GM18867 (cell line): ENCODE data around the gene GCNT1.
"Not testable (repeated sequence)": the region's sequence is repeated elsewhere in the genome, so short reads cannot be mapped to it uniquely, and the experiment has no call there.

Source experiments
- ATAC-seq: cut with Tn5 transposase; IDR thresholded peaks from one replicate; pipeline ENCODE4 v1.9.1; 2021; ENCODE audit warnings: mild to moderate bottlenecking, moderate library complexity; ENCODE audit not compliant: unreplicated experiment

The GCNT1 gene

DNA sequence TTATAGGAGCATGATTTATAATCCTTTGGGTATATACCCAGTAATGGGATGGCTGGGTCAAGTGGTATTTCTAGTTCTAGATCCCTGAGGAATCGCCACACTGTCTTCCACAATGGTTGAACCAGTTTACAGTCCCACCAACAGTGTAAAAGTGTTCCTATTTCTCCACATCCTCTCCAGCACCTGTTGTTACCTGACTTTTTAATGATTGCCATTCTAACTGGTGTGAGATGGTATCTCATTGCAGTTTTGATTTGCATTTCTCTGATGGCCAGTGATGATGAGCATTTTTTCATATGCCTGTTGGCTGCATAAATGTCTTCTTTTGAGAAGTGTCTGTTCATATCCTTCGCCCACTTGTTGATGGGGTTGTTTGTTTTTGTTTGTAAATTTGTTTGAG is 20.4 kb downstream of the GCNT1 start:
- ATAC-seq = not testable (repeated sequence)

DNA sequence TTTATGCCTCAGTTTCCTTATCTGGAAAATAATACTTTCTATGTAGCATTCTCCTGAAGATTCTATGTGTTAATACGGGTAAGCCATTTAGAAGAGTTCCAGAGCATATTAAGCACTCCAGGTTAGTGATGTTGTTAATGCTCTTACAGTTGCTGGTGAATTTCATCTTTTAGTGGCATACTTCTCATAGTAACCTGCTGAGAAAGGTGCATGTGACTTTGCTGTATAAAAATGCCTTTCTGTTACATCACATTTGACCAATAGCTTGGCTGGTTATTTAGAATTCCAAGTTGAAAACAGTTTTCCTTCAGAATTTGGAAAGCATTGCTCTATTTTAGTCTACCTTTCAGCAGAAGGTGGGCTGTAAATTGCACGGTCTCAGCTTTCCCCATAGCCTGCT is 27.2 kb downstream of the GCNT1 start:
- no peak for ATAC-seq

DNA sequence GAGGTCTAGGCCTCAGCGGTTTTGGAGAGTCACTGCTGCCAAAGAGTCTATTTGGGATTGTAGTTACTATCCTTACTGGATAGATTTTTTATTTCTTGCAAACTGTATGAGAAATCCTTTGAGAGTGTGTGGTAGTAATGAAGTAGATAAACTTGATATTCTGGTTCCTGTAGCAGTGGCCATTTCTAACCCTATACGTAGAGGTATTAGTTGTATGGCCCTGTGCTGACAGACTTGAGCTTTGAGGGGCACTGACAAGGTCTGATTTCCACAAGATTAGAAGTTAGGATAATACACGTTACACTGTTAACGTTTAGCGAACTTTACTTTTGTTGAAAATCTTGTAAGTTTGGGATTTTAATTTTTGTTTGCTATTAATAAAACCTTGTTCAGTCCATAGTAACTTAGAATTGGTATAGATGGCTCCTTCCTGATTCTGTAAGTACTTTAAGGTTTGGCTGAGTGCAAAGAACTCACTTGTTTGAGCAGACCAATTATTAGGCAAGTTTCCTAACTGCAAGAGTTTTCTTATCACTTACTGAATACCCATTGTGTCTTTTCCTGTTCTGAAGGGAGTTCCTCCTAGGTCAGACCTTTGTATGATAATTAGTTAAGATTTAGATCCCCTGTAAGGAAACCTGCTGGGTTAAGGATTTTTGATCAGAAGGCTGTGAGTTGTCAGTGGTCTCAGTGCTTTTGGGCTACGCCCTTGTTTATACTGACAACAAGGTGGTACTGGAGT is 31.4 kb downstream of the GCNT1 start:
- ATAC-seq = no peak

DNA sequence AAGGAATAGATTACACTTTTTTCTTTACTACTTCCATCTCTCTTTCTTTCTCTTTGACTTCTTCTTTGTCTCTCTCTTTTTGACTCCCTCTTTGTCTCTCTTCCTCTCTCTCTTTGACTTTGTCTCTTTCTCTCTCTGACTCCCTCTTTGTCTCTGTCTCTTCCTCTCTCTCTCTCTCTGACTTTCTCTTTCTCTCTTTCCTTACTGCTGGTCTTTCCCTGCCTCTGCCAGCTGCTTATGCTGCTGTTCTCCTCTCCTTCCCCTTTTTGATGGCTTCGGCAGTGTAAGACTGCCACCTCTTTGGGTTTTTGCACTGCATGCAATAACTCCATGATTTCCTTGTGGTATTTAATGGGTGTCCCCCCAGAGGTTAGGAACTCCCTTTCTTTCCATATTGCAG is 32.1 kb downstream of the GCNT1 start:
- ATAC-seq = not testable (repeated sequence)

DNA sequence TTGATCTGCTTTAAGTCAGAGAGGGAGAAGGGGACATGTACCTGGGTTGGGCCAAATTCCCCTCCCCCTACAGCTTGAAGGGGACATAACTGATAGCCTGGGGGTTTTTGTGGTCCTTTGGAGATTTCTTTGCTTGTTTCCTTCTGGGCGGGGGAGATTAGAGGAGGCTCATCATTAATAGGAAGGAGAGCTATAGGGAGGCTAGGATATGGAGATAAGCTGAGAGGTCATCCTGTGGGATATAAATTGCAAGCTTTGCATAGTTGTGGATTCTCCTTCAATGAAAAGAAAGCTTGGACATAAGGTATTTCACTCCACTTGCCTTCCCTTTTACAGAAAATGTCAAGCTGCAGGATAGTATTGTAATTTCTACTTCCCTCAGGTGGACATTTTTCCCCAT is 34.5 kb downstream of the GCNT1 start:
- ATAC-seq = not testable (repeated sequence)

DNA sequence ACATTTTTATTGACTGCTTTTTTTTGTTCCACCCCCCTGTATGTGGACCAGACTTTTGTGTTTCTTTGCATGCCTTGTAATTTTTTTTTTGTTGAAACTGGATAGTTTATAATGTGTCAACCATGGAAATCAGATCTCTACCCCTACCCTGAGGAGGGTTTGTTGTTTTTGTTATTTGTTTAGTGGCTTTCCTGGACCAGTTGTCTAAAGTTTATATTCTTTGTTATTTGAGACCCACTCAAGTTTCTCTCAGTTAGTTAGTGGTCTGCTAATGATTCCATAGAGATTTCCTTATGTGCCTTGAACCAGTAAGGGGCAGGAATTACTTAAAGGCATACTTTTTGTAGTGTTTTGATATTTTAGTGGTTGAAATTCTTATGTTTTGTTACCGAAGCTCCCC is 41.1 kb downstream of the GCNT1 start:
- ATAC-seq = no peak

DNA sequence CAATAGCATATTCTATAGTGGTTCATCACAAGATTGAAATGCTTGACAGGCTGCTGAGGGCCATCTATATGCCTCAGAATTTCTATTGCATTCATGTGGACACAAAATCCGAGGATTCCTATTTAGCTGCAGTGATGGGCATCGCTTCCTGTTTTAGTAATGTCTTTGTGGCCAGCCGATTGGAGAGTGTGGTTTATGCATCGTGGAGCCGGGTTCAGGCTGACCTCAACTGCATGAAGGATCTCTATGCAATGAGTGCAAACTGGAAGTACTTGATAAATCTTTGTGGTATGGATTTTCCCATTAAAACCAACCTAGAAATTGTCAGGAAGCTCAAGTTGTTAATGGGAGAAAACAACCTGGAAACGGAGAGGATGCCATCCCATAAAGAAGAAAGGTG is 43.8 kb downstream of the GCNT1 start:
- ATAC-seq = no peak

DNA sequence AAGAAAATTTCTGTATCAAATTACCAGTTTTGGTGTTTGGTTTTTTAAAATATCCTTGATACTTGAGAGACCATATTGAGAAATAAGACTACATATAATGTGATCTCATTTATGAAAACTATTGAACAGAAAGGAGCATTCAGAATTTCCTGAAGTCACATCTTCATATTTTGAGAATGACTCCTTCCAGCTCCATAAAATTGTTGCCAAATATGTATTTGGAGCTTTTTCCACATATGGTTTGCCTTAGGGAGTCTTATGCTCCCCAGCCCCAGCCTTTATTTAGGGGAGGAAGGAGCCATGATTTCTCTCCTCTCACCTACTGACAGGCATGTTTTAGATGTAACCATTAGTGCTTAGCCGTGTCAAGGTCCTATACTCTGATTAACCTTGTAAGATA is 51.1 kb downstream of the GCNT1 start:
- ATAC-seq = no peak

DNA sequence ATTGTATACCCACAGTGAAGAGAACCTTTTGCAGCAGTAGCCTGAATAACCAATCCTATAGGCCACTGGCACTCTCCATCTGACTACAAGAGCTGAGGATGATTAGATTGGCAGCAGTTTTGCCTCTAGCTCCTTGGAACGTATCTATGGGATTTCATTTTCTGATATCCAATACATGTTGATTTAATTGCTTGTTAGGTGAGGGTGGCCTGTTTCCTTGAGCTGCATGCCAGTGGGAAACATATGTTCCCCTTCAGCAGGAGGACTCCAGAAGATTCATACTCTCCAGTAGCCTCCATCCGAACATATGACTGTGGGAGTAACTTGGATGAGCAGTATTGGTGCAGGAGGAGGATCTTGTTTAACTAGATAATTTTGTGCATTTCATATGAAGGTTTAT is 51.5 kb downstream of the GCNT1 start:
- no peak for ATAC-seq

DNA sequence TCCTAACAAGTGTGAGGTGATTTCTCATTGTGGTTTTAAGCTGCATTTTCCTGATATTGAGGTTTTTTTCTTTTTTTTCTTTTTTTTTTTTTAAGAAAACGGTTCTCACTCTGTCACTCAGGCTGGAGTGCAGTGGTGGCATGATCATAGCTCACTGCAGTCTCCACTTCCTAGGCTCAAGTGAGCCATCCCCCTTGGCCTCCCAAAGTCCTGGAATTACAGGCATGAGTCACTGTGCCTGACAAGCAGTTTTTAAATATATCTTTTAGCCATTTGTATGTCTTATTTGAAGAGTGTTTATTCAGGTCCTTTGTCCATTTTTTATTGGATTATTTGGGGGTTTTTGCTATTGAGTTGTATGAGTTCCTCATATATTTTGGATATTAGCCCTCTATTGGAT is 53.8 kb downstream of the GCNT1 start:
- no peak for ATAC-seq

DNA sequence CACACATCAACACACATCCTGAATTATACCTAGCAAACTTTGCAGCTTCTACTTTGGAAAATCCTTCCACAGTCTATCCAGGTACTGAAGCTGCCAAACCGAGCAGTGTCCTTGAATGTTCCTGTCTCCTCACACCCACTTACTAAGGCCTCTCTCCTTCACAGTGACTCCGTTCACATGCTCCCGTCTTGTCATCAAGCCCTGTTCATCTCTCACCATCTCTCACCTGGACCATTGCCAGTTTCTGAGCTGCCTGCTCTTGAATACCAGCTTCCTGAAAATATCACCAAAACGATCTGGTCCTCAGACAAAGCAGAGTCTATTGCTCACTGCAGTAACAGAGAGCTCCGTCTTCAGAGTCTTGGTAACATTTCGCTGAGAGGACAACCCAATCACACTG is 57.4 kb downstream of the GCNT1 start:
- peak; percentile 36 for ATAC-seq

DNA sequence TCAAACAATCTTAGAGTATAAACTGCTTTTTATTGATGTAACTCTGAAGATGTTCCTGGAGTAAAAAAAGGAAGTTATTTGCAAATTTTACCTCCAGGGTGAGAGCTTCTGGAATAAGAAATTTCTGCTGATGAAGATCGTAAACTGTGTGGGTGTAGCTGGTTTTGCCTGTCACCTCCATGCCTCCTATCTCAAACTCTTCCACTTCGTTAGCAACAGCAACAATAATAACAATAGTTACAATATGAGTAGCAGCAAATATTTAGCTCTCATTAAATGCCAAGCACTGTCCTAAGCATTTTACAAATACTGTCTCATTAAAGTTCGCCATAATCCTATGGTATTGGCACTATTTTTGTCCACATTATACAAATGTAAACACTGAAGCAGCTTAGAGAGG is 57.9 kb downstream of the GCNT1 start:
- peak; percentile 75 for ATAC-seq

DNA sequence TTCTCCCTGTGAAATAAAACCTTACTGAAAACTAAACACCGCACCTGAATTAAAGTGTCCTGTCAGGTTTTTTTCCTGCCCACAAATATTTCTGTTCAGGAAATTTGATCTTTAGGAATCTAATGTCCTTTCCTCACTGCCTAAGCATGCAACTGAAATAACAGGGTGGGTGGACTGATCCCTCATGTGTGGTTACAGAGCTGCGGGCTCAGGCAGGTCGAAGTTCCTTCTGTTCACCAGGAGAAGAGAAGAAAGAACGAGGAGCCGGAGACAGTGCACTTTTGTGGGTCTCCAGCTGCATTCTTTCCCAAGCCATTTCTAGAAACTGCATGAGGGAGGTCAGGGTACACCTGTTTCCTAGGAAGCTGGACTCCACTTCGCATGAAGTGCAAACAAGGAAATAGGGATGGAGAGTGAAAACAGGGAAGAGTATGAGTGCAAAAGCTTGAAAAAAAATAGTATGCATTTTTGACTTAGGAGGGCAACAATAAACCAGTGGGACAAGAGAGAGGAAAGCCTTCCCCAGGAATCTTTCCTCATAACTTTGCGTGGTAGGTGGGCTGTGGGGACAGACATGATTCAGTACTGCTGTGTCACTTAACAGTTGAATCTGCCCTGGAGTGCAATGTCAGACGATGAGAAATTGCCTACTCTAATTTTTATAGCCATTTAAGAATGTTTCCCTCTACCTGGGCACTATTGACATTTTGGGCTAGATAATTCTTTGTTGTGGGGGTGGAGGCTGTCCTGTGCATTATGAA is 60.3 kb downstream of the GCNT1 start:
- ATAC-seq = no peak

DNA sequence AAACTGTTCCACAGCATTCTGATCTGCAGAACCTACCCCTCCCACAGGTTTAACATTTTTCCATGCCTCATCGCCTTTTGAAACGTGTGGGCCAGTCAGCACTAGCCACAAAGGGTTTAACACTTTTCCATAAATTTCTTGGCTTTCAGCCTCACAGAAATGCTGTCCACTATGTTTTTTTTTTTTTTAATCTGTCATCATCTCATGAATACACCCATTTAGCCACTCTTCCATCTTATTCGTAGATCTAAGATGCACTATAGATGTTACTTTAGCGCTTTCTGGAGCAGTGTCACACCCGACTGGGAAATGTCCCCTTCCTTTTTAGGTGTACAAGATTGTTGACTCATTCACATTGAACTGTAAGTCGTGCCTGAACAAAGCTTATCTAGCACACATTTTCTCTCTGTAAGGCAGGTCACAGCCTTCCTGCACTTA is 62.3 kb downstream of the GCNT1 start:
- no peak for ATAC-seq

DNA sequence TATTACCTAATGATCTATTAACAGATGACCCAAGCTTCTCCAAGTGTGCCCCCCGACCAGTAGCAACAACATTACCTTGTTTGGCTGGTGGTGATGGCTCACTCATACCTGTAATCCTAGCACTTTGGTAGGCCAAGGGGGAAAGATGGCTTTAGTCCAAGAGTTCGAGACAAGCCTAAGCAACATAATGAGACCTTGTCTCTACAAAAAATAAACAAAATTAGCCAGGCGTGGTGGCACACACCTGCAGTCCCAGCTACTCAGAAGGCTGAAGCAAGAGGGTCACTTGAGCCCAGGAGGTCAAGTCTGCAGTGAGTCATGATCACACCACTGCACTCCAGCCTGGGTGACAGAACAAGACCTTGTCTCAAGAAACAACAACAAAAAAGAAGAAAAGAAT is 62.9 kb downstream of the GCNT1 start:
- no peak for ATAC-seq

DNA sequence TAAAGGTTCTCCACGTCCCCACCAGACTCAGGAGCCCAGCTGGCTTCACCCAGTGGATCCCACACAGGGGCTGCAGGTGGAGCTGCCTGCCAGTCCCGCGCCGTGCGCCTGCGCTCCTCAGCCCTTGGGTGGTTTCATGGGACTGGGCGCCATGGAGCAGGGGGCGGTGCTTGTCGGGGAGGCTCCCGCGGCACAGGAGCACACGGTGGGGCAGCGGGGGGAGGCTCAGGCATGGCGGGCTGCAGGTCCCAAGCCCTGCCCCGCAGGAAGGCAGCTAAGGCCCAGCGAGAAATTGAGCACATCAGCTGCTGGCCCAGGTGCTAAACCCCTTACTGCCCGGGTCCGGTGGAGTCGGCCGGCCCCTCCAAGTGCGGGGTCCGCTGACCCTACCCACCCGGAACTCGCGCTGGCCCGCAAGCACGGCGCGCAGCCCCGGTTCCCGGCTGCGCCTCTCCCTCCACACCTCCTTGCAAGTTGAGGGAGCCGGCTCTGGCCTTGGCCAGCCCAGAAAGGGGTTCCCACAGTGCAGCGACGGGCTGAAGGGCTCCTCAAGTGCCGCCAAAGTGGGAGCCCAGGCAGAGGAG is 64.7 kb downstream of the GCNT1 start:
- not testable (repeated sequence) for ATAC-seq

DNA sequence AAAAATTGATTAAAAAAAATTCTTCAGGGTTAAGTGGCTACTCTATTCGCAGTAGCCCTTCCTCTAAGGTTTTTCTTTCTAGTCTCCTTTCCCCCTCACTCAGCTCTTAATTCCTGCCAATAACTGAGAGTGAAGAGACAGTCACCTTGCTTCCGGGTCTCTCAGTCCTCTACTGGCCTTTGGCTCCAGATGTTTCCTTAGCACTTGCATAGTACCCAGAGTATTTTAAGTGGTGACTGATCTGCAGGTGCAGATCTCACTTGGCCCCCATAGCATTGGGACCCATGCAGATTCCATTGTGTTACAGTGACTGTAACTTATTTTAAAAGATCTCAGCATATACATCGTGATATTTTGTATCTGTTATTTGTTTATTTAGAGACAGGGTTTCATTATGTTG is 66.2 kb downstream of the GCNT1 start:
- no peak for ATAC-seq

DNA sequence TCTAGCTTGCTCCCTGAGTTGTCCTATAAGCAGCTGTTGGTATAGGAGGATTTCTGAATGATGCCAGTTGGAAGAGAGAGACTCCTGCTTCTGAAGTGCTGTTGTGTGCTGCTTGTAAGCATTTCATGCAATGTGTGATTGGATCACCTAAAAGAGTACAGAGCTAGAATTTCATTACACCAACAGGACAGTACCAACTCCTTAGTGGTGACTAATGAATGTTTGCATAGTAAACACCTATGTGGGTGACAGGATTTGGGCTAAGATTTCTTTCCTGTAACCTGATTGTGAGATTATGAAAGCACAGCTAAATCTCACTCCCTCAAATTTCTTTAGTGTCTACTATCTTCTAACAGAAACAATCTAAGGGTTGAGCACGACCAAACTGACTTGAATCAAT is 67.0 kb downstream of the GCNT1 start:
- ATAC-seq = no peak

DNA sequence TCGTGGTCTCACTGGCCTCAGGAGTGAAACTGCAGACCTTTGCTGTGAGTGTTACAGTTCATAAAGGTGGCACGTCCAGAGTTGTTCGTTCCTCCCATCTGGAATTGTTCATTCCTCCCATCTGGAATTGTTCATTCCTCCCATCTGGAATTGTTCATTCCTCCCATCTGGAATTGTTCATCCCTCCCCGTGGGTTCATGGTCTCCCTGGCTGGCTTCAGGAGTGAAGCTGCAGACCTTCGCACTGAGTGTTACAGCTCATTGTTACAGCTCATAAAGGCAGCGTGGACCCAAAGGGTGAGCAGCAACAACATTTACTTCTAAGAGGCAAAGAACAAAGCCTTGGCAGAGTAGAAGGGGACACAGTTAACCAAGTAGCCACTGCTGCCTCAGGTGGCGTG is 69.1 kb downstream of the GCNT1 start:
- ATAC-seq = no peak

DNA sequence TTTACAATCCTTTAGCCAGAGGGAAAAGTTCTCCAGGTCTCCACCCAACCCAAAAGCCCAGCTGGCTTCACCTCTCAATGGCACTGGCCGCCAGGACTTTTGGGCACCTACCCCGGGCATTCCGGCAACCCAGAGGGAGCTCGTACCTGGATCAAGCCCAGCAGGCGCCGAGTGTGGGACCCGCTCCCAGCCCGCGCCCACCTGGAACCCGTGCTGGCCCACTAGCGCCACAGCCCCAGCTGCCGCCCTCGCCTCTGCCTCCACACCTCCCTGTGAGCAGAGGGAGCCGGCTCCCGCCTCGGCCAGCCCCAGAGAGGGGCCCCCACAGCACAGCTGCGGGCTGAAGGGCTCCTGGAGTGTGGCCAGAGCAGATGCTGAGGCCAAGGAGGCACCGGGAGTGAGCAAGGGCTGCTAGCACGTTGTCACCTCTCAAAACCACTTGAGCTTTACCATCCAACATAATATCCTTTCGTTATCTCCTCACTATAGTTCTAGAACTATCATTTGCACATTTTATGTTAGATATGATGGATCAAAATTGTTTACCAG is 69.7 kb downstream of the GCNT1 start:
- no peak for ATAC-seq

DNA sequence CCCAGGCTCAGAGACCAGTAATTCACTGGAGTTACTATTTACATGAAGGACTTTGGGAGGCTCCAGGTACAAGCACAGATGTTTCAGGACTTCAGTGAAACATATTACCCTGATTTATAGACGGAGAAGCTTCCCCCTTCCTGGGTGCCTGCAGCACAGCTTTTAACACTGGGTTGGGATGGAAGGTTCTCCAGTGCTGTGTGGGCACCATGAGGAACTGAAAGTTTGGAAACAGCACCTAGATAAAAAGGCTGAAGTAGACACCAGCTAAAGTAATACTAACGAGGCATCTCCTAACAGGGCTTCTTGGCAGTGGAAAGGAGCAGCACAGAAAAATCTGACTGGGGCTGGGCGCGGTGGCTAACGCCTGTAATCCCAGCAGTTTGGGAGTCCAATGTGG is 70.7 kb downstream of the GCNT1 start:
- ATAC-seq = no peak
